H1 (cell line): ENCODE measurements around the gene SMARCA4. TPM values are rescaled to one million over a fixed set of nuclear protein-coding genes. Genes with fewer than 3 reads are reported as not detected.

Experiments used
- CTCF ChIA-PET: fragments of 300-600 bp; sonication (Branson Sonifier 250); formaldehyde crosslinking; loops from one replicate; lab custom pipeline; 2021; ENCODE audit not compliant: partially characterized antibody; lab: Charles Lee
- POLR2A ChIA-PET: fragments of 300-600 bp; sonication (Branson Sonifier 250); formaldehyde crosslinking; loops from one replicate; lab custom pipeline; 2021; ENCODE audit warnings: inconsistent platforms; ENCODE audit not compliant: partially characterized antibody; lab: Charles Lee
- DNase-seq, 2 experiments: peaks; one replicate each; pipeline versions ENCODE4 v3.0.0 to v3.0.0-alpha.2; 2010 to 2022; ENCODE audit warnings: low spot score in 2 of 2, low read depth in 1 of 2, mixed read lengths in 1 of 2
- FAIRE-seq: peaks from 2 replicates; lab custom pipeline; 2011; peaks lifted over from hg19 to GRCh38; lab: Jason Lieb, UNC
- H2AFZ ChIP-seq: 2 replicates; pipeline ENCODE4 v1.8.1; 2012; ENCODE audit warnings: low read length, inconsistent platforms
- H2AK5ac ChIP-seq: 2 replicates; pipeline ENCODE4 v1.6.1; 2013; ENCODE audit warnings: low read depth, low read length
- H2BK120ac ChIP-seq: replicated peaks from 2 replicates; pipeline ENCODE3; 2013; ENCODE audit warnings: low read depth, low read length, inconsistent platforms
- H2BK12ac ChIP-seq: 2 replicates; pipeline ENCODE4 v1.6.1; 2013; ENCODE audit warnings: low read depth, low read length
- H2BK15ac ChIP-seq: 2 replicates; pipeline ENCODE4 v1.6.1; 2013; ENCODE audit warnings: low read length
- H2BK20ac ChIP-seq: 2 replicates; pipeline ENCODE4 v1.6.1; 2013; ENCODE audit warnings: low read length
- H2BK5ac ChIP-seq: 2 replicates; pipeline ENCODE4 v1.6.1; 2013; ENCODE audit warnings: low read depth, low read length
- H3K14ac ChIP-seq: 2 replicates; pipeline ENCODE4 v1.6.1; 2013; ENCODE audit warnings: inconsistent platforms; ENCODE audit not compliant: insufficient read length
- H3K18ac ChIP-seq: 2 replicates; pipeline ENCODE4 v1.6.1; 2013; ENCODE audit warnings: low read length; ENCODE audit errors: extremely low read depth
- H3K23ac ChIP-seq: 2 replicates; pipeline ENCODE4 v1.6.1; 2013; ENCODE audit warnings: inconsistent platforms; ENCODE audit not compliant: insufficient read length
- H3K23me2 ChIP-seq: 2 replicates; pipeline ENCODE4 v1.6.1; 2013; ENCODE audit warnings: low read depth, low read length
- H3K27ac ChIP-seq: 2 replicates; pipeline ENCODE4 v1.6.1; 2011; ENCODE audit warnings: low read depth, low read length, inconsistent platforms
- H3K27me3 ChIP-seq, 4 experiments: replicated peaks in 1 of 4; 1 replicate in 1 of 4; 2 replicates in 3 of 4; pipeline versions ENCODE4 v1.6.1 to v1.8.1; 2011 to 2013; ENCODE audit warnings: low read length in 3 of 4, mild to moderate bottlenecking in 3 of 4, inconsistent platforms in 2 of 4, mixed read lengths in 2 of 4, moderate library complexity in 1 of 4; ENCODE audit not compliant: control insufficient read depth in 3 of 4, insufficient read depth in 3 of 4; ENCODE audit errors: extremely low read depth in 1 of 4
- H3K36me3 ChIP-seq, 4 experiments: 2 replicates each; pipeline versions ENCODE4 v1.6.1 to v1.8.1; 2011 to 2013; ENCODE audit warnings: mild to moderate bottlenecking in 4 of 4, low read length in 3 of 4, moderate library complexity in 2 of 4, control low read depth in 1 of 4, inconsistent platforms in 1 of 4; ENCODE audit not compliant: insufficient read depth in 4 of 4, control insufficient read depth in 2 of 4
- H3K4ac ChIP-seq: replicated peaks from 2 replicates; pipeline ENCODE3; 2013; ENCODE audit warnings: low read length, low read depth, mixed read lengths, inconsistent platforms; ENCODE audit not compliant: insufficient read length
- H3K4me1 ChIP-seq, 4 experiments: replicated peaks in 1 of 4; 1 replicate in 1 of 4; 2 replicates in 3 of 4; pipeline versions ENCODE4 v1.6.1 to v1.8.1; 2011 to 2013; ENCODE audit warnings: low read length in 3 of 4, inconsistent platforms in 2 of 4, mixed read lengths in 1 of 4; ENCODE audit not compliant: insufficient read depth in 4 of 4, control insufficient read depth in 3 of 4
- H3K4me2 ChIP-seq, 2 experiments: 2 replicates each; pipeline versions ENCODE4 v1.6.1 to v1.8.1; 2011 to 2013; ENCODE audit warnings: low read depth in 2 of 2, low read length in 2 of 2, control low read depth in 1 of 2, inconsistent platforms in 1 of 2, mild to moderate bottlenecking in 1 of 2; ENCODE audit not compliant: insufficient read depth in 1 of 2
- H3K4me3 ChIP-seq, 4 experiments: fragments of 200-600, 300-600 bp in 1 of 4; sonication (generic), shearing (Covaris generic), sonication (Bioruptor Twin) in 1 of 4; 2 replicates each; pipeline versions ENCODE4 v1.5.1 to v1.8.1; 2011 to 2016; ENCODE audit warnings: low read length in 4 of 4, low read depth in 3 of 4, control low read depth in 2 of 4, inconsistent platforms in 2 of 4, mild to moderate bottlenecking in 2 of 4, mixed read lengths in 1 of 4, moderate library complexity in 1 of 4; ENCODE audit not compliant: insufficient read depth in 2 of 4; ENCODE audit errors: extremely low read depth in 1 of 4
- H3K56ac ChIP-seq: replicated peaks from 2 replicates; pipeline ENCODE3; 2013; ENCODE audit warnings: low read depth, mild to moderate bottlenecking, mixed read lengths, low read length, inconsistent platforms; ENCODE audit not compliant: insufficient read length
- H3K79me1 ChIP-seq: 2 replicates; pipeline ENCODE4 v1.6.1; 2013; ENCODE audit warnings: low read depth, low read length, control low read depth
- H3K79me2 ChIP-seq, 2 experiments: 2 replicates each; pipeline versions ENCODE4 v1.6.1 to v1.8.1; 2012 to 2013; ENCODE audit warnings: low read length in 2 of 2, mild to moderate bottlenecking in 2 of 2, inconsistent platforms in 1 of 2; ENCODE audit not compliant: insufficient read depth in 2 of 2, control insufficient read depth in 1 of 2
- H3K9ac ChIP-seq, 4 experiments: replicated peaks in 1 of 4; 1 replicate in 1 of 4; 2 replicates in 3 of 4; pipeline versions ENCODE4 v1.6.1 to v1.8.1; 2011 to 2013; ENCODE audit warnings: low read depth in 3 of 4, low read length in 3 of 4, control low read depth in 2 of 4, mild to moderate bottlenecking in 2 of 4, moderate library complexity in 2 of 4, inconsistent platforms in 1 of 4; ENCODE audit errors: extremely low read depth in 1 of 4
- H3K9me3 ChIP-seq, 2 experiments: 2 replicates each; pipeline versions ENCODE4 v1.6.1 to v1.8.1; 2012 to 2013; ENCODE audit warnings: mild to moderate bottlenecking in 2 of 2, moderate library complexity in 2 of 2, control low read depth in 1 of 2, inconsistent platforms in 1 of 2, low read depth in 1 of 2, low read length in 1 of 2, mixed read lengths in 1 of 2; ENCODE audit not compliant: insufficient read depth in 2 of 2
- H4K20me1 ChIP-seq, 2 experiments: replicated peaks in 1 of 2; 2 replicates each; pipeline versions ENCODE3 to v1.8.1; 2011 to 2013; ENCODE audit warnings: inconsistent platforms in 2 of 2, low read length in 2 of 2, mild to moderate bottlenecking in 1 of 2; ENCODE audit not compliant: insufficient read depth in 2 of 2, control insufficient read depth in 1 of 2
- H4K5ac ChIP-seq: 2 replicates; pipeline ENCODE4 v1.6.1; 2013; ENCODE audit warnings: low read length, low read depth, mixed read lengths, inconsistent platforms; ENCODE audit not compliant: insufficient read length
- H4K8ac ChIP-seq: 2 replicates; pipeline ENCODE4 v1.8.0; 2013; ENCODE audit warnings: mild to moderate bottlenecking, moderate library complexity, low read length, inconsistent platforms; ENCODE audit not compliant: insufficient read depth; ENCODE audit errors: extremely low read depth
- H4K91ac ChIP-seq: replicated peaks from 2 replicates; pipeline ENCODE3; 2013; ENCODE audit warnings: low read length, mixed read lengths, inconsistent platforms; ENCODE audit not compliant: insufficient read length
- BRCA1 ChIP-seq: IDR thresholded peaks from 2 replicates; pipeline ENCODE4 v1.6.1; 2012; ENCODE audit warnings: low read depth, low read length, improper control_type of control experiment
- CEBPB ChIP-seq: IDR thresholded peaks from 2 replicates; pipeline ENCODE4 v1.6.1; 2012; ENCODE audit warnings: low read depth, low read length
- E2F6 ChIP-seq: IDR thresholded peaks from 2 replicates; pipeline ENCODE4 v1.6.1; 2012; ENCODE audit warnings: inconsistent platforms
- FOSL1 ChIP-seq: IDR thresholded peaks from 2 replicates; pipeline ENCODE4 v1.6.1; 2011; ENCODE audit warnings: mild to moderate bottlenecking, low read depth, low read length, moderate library complexity; ENCODE audit not compliant: insufficient read depth
- GABPA ChIP-seq: IDR thresholded peaks from 2 replicates; pipeline ENCODE4 v1.6.1; 2011; ENCODE audit warnings: mild to moderate bottlenecking, low read length, moderate library complexity, borderline replicate concordance; ENCODE audit not compliant: insufficient read depth
- MAFK ChIP-seq: IDR thresholded peaks from 2 replicates; pipeline ENCODE4 v1.6.1; 2012; ENCODE audit warnings: low read depth, mild to moderate bottlenecking, improper control_type of control experiment, low read length
- RFX5 ChIP-seq: IDR thresholded peaks from 2 replicates; pipeline ENCODE4 v1.6.1; 2011; ENCODE audit warnings: low read depth, low read length, improper control_type of control experiment, borderline replicate concordance
- RXRA ChIP-seq: IDR thresholded peaks from 2 replicates; pipeline ENCODE4 v1.6.1; 2011; ENCODE audit warnings: low read depth, mild to moderate bottlenecking, low read length, moderate library complexity; ENCODE audit not compliant: insufficient read depth
- SIN3A ChIP-seq, 2 experiments: IDR thresholded peaks in 1 of 2; conservative IDR thresholded peaks in 1 of 2; 2 replicates each; pipeline ENCODE4 v1.6.1; 2011 to 2012; ENCODE audit warnings: low read length in 2 of 2, improper control_type of control experiment in 1 of 2, low read depth in 1 of 2, mild to moderate bottlenecking in 1 of 2
- TEAD4 ChIP-seq: IDR thresholded peaks from 2 replicates; pipeline ENCODE4 v1.6.1; 2012; ENCODE audit warnings: low read depth, low read length, inconsistent platforms, mixed read lengths
- YY1 ChIP-seq: IDR thresholded peaks from 2 replicates; pipeline ENCODE4 v1.6.1; 2011; ENCODE audit warnings: low read depth, mild to moderate bottlenecking, low read length
- WGBS, 2 experiments: shearing (Covaris generic) in 1 of 2; methylation state at CpG; one replicate each; pipeline versions ENCODE4 v1.1.6 to v1.1.7; 2013 to 2015; ENCODE audit warnings: low lambda C conversion rate in 2 of 2, mixed read lengths in 2 of 2, inconsistent platforms in 1 of 2, low coverage in 1 of 2, missing lambda C conversion rate in 1 of 2; ENCODE audit not compliant: insufficient replicate concordance in 2 of 2, insufficient coverage in 1 of 2, insufficient read length in 1 of 2; ENCODE audit errors: extremely low coverage in 1 of 2, missing lambda C conversion rate in 1 of 2; 5-methylcytosine and 5-hydroxymethylcytosine counted together
- polyA plus RNA-seq, 7 experiments: library from polyadenylated mRNA; depleted of rRNA in 3 of 7; stranded (reverse) in 5 of 7; unstranded in 2 of 7; fragments of >200 nt in 5 of 7; fragments of 200-250 nt in 2 of 7; gene quantifications; 1 replicate in 5 of 7; 2 replicates in 1 of 7; 4 replicates in 1 of 7; pipeline versions ENCODE4 v1.2.1 to v1.2.3, GENCODE V29; 2011 to 2013; ENCODE audit warnings: missing spikeins in 2 of 7, mixed read lengths in 2 of 7
- total RNA-seq: library from RNA; stranded (reverse); fragmentation: NEBNext Ultra II Directional; extraction: Animal tissue kit (Norgen Biotek cat#: 25700); gene quantifications from 2 replicates; pipeline ENCODE4 v1.2.1, GENCODE V29; 2021

The SMARCA4 gene
- total and polyA plus RNA-seq, 2 of the 8 experiments (the other 6 are each of a cell fraction or from before 2014, with no cell fraction given): 86.4 to 263 TPM

GRCh38 chr19:10965398-10965797 lies 4.6 kb downstream of the SMARCA4 start:
- DNase-seq (no peak), FAIRE-seq (no peak)
- no peak overlapping the region for H2AFZ ChIP-seq
- H3K9me3 ChIP-seq: no peaks in the 10 kb centered on the region
- H3K27ac ChIP-seq: no peak overlapping the region
- H3K9ac ChIP-seq: no peak overlapping the region
- POLR2A ChIA-PET: interaction anchor here (0.8 to 0.9 kb wide), 2 partner anchors 18 to 126 kb away, joined by 3 read pairs; no protein-coding TSS in a partner anchor
- H3K4me2 ChIP-seq: peak overlapping the region in 1 of 2 experiments; percentile 35; a peak in 1 of 4 replicates
- H4K91ac ChIP-seq: no peak overlapping the region
- H4K20me1 ChIP-seq: peaks cover 11 to 15% of the 10 kb centered on the region in 2 experiments
- peak overlapping the region; percentile 61; the same call in 1 of the 2 replicates for H2BK5ac ChIP-seq
- H2BK20ac ChIP-seq: no peak overlapping the region
- H3K18ac ChIP-seq: no peak overlapping the region
- H3K79me2 ChIP-seq: peaks cover 54 to 87% of the 10 kb centered on the region in 2 experiments
- H3K14ac ChIP-seq: no peak overlapping the region
- no peaks in the 10 kb centered on the region for H3K27me3 ChIP-seq
- no peaks in the 10 kb centered on the region for H3K36me3 ChIP-seq
- no peak overlapping the region for H4K8ac ChIP-seq
- H2BK120ac ChIP-seq: no peak overlapping the region
- no peak overlapping the region for H2BK15ac ChIP-seq
- CTCF ChIA-PET: interaction anchor here (0.6 to 12.4 kb wide), 9 partner anchors 9 to 93 kb away, joined by 3 to 110 read pairs (median 4); no protein-coding TSS in a partner anchor
- peak overlapping the region; percentile 28; the same call in 1 of the 2 replicates for H2AK5ac ChIP-seq
- no peak overlapping the region for H2BK12ac ChIP-seq
- no peak overlapping the region for H4K5ac ChIP-seq
- H3K4me1 ChIP-seq: peaks cover 0 to 12% (median 8%) of the 10 kb centered on the region in 4 experiments; a peak in 6 of 7 replicates
- 88% methylated on average over 6 of the region's 6 CpGs; no CpG with 5 or more reads in 1 of the 2 experiments for WGBS, 2 experiments
- no peak overlapping the region for H3K4me3 ChIP-seq
- H3K56ac ChIP-seq: no peak overlapping the region
- H3K4ac ChIP-seq: no peak overlapping the region
- H3K23ac ChIP-seq: no peak overlapping the region
- H3K23me2 ChIP-seq: peaks cover 5% of the 10 kb centered on the region
- peaks cover 23% of the 10 kb centered on the region for H3K79me1 ChIP-seq
- TF ChIP-seq BRCA1: no peak
- no peak for TF ChIP-seq FOSL1
- TF ChIP-seq E2F6: no peak
- no peak for TF ChIP-seq TEAD4
- no peak for TF ChIP-seq MAFK
- no peak for TF ChIP-seq RXRA
- no peak for TF ChIP-seq SIN3A (conservative IDR thresholded peaks at IDR 0.05 in 1 of 2, IDR thresholded peaks at IDR 0.05 in 1 of 2; ENCODE audit: low read depth in 1 of 2, low read length in 2 of 2)
- no peak for TF ChIP-seq YY1
- no peak for TF ChIP-seq CEBPB
- TF ChIP-seq RFX5: no peak
- no peak for TF ChIP-seq GABPA
